ENCODE results near the gene SLC25A47.

GRCh38 chr14:100278702-100279101 is 44.4 kb upstream of the SLC25A47 start:
- TF ChIP-seq EP300 (IDR thresholded peaks at IDR 0.05) (no peak), POLR2A (IDR thresholded peaks at IDR 0.05) (no peak), POLR2AphosphoS5 (IDR thresholded peaks at IDR 0.05) (no peak)

Measured in stomach (tissue), 4 donors.